ENCODE data around the gene KDM3B.

DNA sequence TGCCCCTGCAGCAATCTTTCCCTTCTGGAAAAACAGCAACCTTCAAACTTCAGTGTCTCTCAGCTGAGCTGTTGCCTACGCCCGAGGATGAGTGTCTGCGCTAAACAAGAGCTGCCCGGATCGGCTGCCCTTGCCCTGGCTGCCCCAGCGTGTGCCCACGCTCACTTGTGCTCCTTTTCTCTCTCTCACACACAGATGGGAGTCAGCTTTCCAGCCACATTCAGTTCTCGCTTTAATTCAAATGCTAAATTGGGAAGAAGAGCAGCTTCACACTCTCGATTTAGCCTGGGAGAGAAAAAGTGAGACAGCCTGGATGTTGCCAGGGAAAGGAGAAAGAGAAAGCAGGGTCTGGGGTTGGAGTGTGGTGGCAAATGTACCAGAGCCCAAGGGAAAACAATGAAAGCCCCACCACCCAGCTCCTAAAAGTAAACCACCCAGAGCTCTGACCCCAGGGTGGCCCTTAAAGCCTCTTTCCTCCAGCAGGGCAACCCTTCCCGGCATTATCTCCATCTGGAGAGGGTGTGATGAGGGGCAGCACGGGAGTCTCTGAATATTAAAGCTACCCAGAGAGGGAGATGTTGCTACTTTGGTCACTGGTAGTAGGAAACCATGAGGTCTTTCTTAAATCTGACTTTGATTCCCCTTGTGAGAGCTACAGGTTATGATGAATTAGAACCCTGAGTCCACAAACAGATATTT is 102.9 kb downstream of the KDM3B start:
- TF ChIP-seq CREB3L1 (IDR thresholded peaks at IDR 0.05; ENCODE audit: borderline replicate concordance, low read depth) (no peak), ZNF184 (CRISPR knock-in tag; IDR thresholded peaks at IDR 0.05) (no peak), PKNOX1 (IDR thresholded peaks at IDR 0.05) (no peak), BCL6 (CRISPR knock-in tag; IDR thresholded peaks at IDR 0.05) (no peak), CHD2 (IDR thresholded peaks at IDR 0.05; ENCODE audit: low read depth, low read length) (no peak), ZBED1 (IDR thresholded peaks at IDR 0.05) (no peak), BRCA1 (IDR thresholded peaks at IDR 0.05) (no peak), BRCA1 (CRISPR knock-in tag; IDR thresholded peaks at IDR 0.05) (no peak), ZNF134 (CRISPR knock-in tag; conservative IDR thresholded peaks at IDR 0.05) (no peak), SPI1 (IDR thresholded peaks at IDR 0.05; ENCODE audit: borderline replicate concordance, low read depth, low read length) (no peak), GTF2F1 (IDR thresholded peaks at IDR 0.05; ENCODE audit: low read depth, low read length) (no peak), RERE (CRISPR knock-in tag; IDR thresholded peaks at IDR 0.05; ENCODE audit: borderline replicate concordance) (no peak), CC2D1A (IDR thresholded peaks at IDR 0.05) (no peak), CTCF (IDR thresholded peaks at IDR 0.05 in 2 of 3, conservative IDR thresholded peaks at IDR 0.05 in 1 of 3; ENCODE audit: insufficient read depth in 2 of 3, low read depth in 1 of 3, low read length in 3 of 3) (no peak)
